SK-N-SH (cell line): ENCODE measurements around the gene HOXC5. TPM values are rescaled to one million over a fixed set of nuclear protein-coding genes. Genes with fewer than 3 reads are reported as not detected.

Experiments
- CTCF ChIA-PET: fragments of 300-600, 350-600 bp; formaldehyde crosslinking; extraction: SDS; loops from one replicate; lab custom pipeline; 2021; lab: Yijun Ruan, JAX
- POLR2A ChIA-PET: fragments of 350-600 bp; sonication (Branson Sonifier 250); formaldehyde crosslinking; extraction: SDS; loops from one replicate; lab custom pipeline; 2020; ENCODE audit warnings: antibody characterized with exemption, inconsistent platforms; lab: Yijun Ruan, JAX
- DNase-seq: peaks from one replicate; pipeline ENCODE4 v3.0.0; 2012
- H2AFZ ChIP-seq: fragments of 200-600 bp; sonication (generic); 2 replicates; pipeline ENCODE4 v1.8.1; 2016; ENCODE audit warnings: antibody characterized with exemption, mild to moderate bottlenecking, low read depth
- H3F3A ChIP-seq: fragments of 200-600 bp; sonication (generic); replicated peaks from 2 replicates; pipeline ENCODE3; 2016; ENCODE audit warnings: antibody characterized with exemption, mild to moderate bottlenecking; ENCODE audit not compliant: insufficient read depth
- H3K27ac ChIP-seq, 2 experiments: fragments of 200-500 bp in 1 of 2; fragments of 200-600 bp in 1 of 2; sonication (Bioruptor generic) in 1 of 2; sonication (generic), shearing (Covaris generic) in 1 of 2; 2 replicates each; pipeline versions ENCODE4 v1.5.1 to v1.6.1; 2014 to 2016; ENCODE audit warnings: low read depth in 2 of 2, inconsistent platforms in 1 of 2, low read length in 1 of 2, mild to moderate bottlenecking in 1 of 2, mixed read lengths in 1 of 2
- H3K27me3 ChIP-seq: fragments of 200-600 bp; sonication (generic), shearing (Covaris generic); 2 replicates; pipeline ENCODE4 v1.6.1; 2016; ENCODE audit warnings: mixed run types; ENCODE audit not compliant: insufficient read depth
- H3K36me3 ChIP-seq, 2 experiments: fragments of 200-500 bp in 1 of 2; fragments of 200-600 bp in 1 of 2; sonication (Bioruptor generic) in 1 of 2; sonication (generic) in 1 of 2; replicated peaks in 1 of 2; 2 replicates each; pipeline versions ENCODE3 to v1.5.1; 2014 to 2016; ENCODE audit warnings: low read length in 1 of 2, mild to moderate bottlenecking in 1 of 2; ENCODE audit not compliant: insufficient read depth in 2 of 2, control insufficient read depth in 1 of 2
- H3K4me1 ChIP-seq, 2 experiments: fragments of 200-500 bp in 1 of 2; fragments of 200-600 bp in 1 of 2; sonication (Bioruptor generic) in 1 of 2; sonication (generic), shearing (Covaris generic) in 1 of 2; 2 replicates each; pipeline versions ENCODE4 v1.5.1 to v1.6.1; 2014 to 2016; ENCODE audit warnings: low read depth in 1 of 2, low read length in 1 of 2, mixed run types in 1 of 2; ENCODE audit not compliant: insufficient read depth in 2 of 2, control insufficient read depth in 1 of 2
- H3K4me2 ChIP-seq: fragments of 200-600 bp; sonication (generic), shearing (Covaris generic); 2 replicates; pipeline ENCODE4 v1.6.1; 2017; ENCODE audit warnings: mixed run types
- H3K4me3 ChIP-seq, 2 experiments: fragments of 200-500 bp in 1 of 2; fragments of 200-600 bp in 1 of 2; sonication (Bioruptor generic) in 1 of 2; sonication (generic), shearing (Covaris generic) in 1 of 2; 2 replicates each; pipeline versions ENCODE4 v1.5.1 to v1.8.1; 2014 to 2016; ENCODE audit warnings: low read depth in 2 of 2, inconsistent platforms in 1 of 2, low read length in 1 of 2, mild to moderate bottlenecking in 1 of 2, mixed read lengths in 1 of 2, moderate library complexity in 1 of 2
- H3K79me2 ChIP-seq: fragments of 200-600 bp; sonication (generic); 2 replicates; pipeline ENCODE4 v1.8.1; 2017; ENCODE audit warnings: mild to moderate bottlenecking; ENCODE audit not compliant: insufficient read depth
- H3K9ac ChIP-seq: fragments of 200-600 bp; sonication (generic); 2 replicates; pipeline ENCODE4 v1.6.1; 2017; ENCODE audit warnings: mixed run types
- H3K9me2 ChIP-seq: fragments of 200-600 bp; sonication (generic); 2 replicates; pipeline ENCODE4 v1.6.1; 2017; ENCODE audit warnings: mixed run types
- H3K9me3 ChIP-seq: fragments of 200-600 bp; sonication (generic); 2 replicates; pipeline ENCODE4 v1.6.1; 2017; ENCODE audit warnings: mixed run types, mild to moderate bottlenecking, moderate library complexity
- H4K20me1 ChIP-seq: fragments of 200-600 bp; sonication (generic); 2 replicates; pipeline ENCODE4 v1.6.1; 2017; ENCODE audit warnings: mild to moderate bottlenecking, mixed run types; ENCODE audit not compliant: insufficient read depth
- CHD2 ChIP-seq: fragments of 150-350 bp; IDR thresholded peaks from 2 replicates; pipeline ENCODE4 v1.6.1; 2018; ENCODE audit warnings: low read length; ENCODE audit not compliant: partially characterized antibody
- EP300 ChIP-seq, 2 experiments: IDR thresholded peaks; 2 replicates each; pipeline versions ENCODE4 v1.4.0 to v1.6.1; 2012; ENCODE audit warnings: borderline replicate concordance in 1 of 2, low read depth in 1 of 2, low read length in 1 of 2
- FOXM1 ChIP-seq: IDR thresholded peaks from 2 replicates; pipeline ENCODE4 v1.4.0; 2012; ENCODE audit warnings: low read depth, mild to moderate bottlenecking
- GABPA ChIP-seq: IDR thresholded peaks from 2 replicates; pipeline ENCODE4 v1.4.0; 2012; ENCODE audit warnings: low read depth, mild to moderate bottlenecking
- GATA2 ChIP-seq: sonication (generic); formaldehyde crosslinking; IDR thresholded peaks from 2 replicates; pipeline ENCODE4 v1.5.0; 2020; ENCODE audit warnings: mild to moderate bottlenecking, missing genetic modification reagents
- IRF3 ChIP-seq: fragments of 150-350 bp; IDR thresholded peaks from 2 replicates; pipeline ENCODE4 v1.6.1; 2016; ENCODE audit warnings: mild to moderate bottlenecking, low read depth, low read length
- JUND ChIP-seq: IDR thresholded peaks from 2 replicates; pipeline ENCODE4 v1.4.0; 2012
- MXI1 ChIP-seq: IDR thresholded peaks from 2 replicates; pipeline ENCODE4 v1.6.1; 2012; ENCODE audit warnings: mild to moderate bottlenecking, low read depth, low read length, improper control_type of control experiment
- NFIC ChIP-seq: IDR thresholded peaks from 2 replicates; pipeline ENCODE4 v1.4.0; 2012; ENCODE audit warnings: borderline replicate concordance
- NRF1 ChIP-seq: IDR thresholded peaks from 2 replicates; pipeline ENCODE4 v1.6.1; 2012; ENCODE audit warnings: low read depth, mild to moderate bottlenecking, low read length
- PBX3 ChIP-seq: IDR thresholded peaks from 2 replicates; pipeline ENCODE4; 2012
- REST ChIP-seq: IDR thresholded peaks from 2 replicates; pipeline ENCODE4 v1.6.1; 2012; ENCODE audit warnings: mild to moderate bottlenecking, low read depth, low read length, moderate library complexity
- RFX5 ChIP-seq: IDR thresholded peaks from 2 replicates; pipeline ENCODE4 v1.6.1; 2012; ENCODE audit warnings: mild to moderate bottlenecking, improper control_type of control experiment, low read length
- SIN3A ChIP-seq: IDR thresholded peaks from 2 replicates; pipeline ENCODE4 v1.6.1; 2012; ENCODE audit warnings: low read depth, mild to moderate bottlenecking, low read length, moderate library complexity, borderline replicate concordance
- TAF1 ChIP-seq: IDR thresholded peaks from 2 replicates; pipeline ENCODE4 v1.6.1; 2012; ENCODE audit warnings: low read depth, mild to moderate bottlenecking, low read length, moderate library complexity, borderline replicate concordance
- TEAD4 ChIP-seq: IDR thresholded peaks from 2 replicates; pipeline ENCODE4 v1.4.0; 2012; ENCODE audit warnings: mild to moderate bottlenecking, borderline replicate concordance; ENCODE audit not compliant: insufficient read depth
- USF1 ChIP-seq: IDR thresholded peaks from 2 replicates; pipeline ENCODE4 v1.4.0; 2012; ENCODE audit warnings: low read depth, borderline replicate concordance
- WGBS: methylation state at CpG from one replicate; pipeline ENCODE4 v1.1.6; 2017; ENCODE audit warnings: low lambda C conversion rate; 5-methylcytosine and 5-hydroxymethylcytosine counted together
- polyA plus RNA-seq, 3 experiments: library from polyadenylated mRNA; depleted of rRNA; stranded (reverse); fragments of >200 nt; gene quantifications; 2 replicates each; pipeline ENCODE4 v1.2.3, GENCODE V29; 2012
- TF ChIP-seq, protein P1 (sequence below): IDR thresholded peaks from 2 replicates; pipeline ENCODE4 v1.4.0; 2012; ENCODE audit warnings: low read depth
- TF ChIP-seq, protein P2 (sequence below): fragments of 150-350 bp; IDR thresholded peaks from 2 replicates; pipeline ENCODE4 v1.6.1; 2017; ENCODE audit warnings: antibody characterized with exemption, low read length, low read depth, borderline replicate concordance
- TF ChIP-seq, protein P3 (sequence below): fragments of 200-600 bp; sonication (generic); IDR thresholded peaks from 2 replicates; pipeline ENCODE4 v1.6.1; 2017; ENCODE audit warnings: antibody characterized with exemption, mild to moderate bottlenecking, moderate library complexity

The HOXC5 gene
- polyA plus RNA-seq, 1 of the 3 experiments (the other 2 are of a cell fraction) = 2.1 TPM

DNA sequence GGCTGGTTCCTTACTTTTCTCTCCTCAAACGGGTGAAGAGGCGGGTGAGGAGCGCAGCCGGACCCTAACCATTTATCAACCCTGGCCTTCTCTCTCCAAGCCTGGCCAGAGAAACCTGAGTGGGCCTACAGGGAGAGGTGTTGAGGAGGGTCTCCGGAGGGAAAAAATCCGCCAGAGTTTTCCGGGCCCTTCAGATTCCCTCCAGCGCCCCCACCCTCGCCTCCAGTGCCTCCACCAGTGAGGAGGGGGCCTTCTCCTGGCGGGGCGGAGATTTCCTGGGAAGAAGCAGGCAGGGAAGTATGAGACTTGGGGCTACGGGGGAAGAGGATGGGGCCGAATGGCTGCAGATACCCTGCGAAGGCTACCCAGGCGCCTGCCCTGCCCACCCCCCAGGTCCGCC is 1.4 kb upstream of the HOXC5 start:
- H3K27ac ChIP-seq = no peak overlapping the region
- no peak for TF ChIP-seq GABPA
- TF ChIP-seq, protein P1, sequence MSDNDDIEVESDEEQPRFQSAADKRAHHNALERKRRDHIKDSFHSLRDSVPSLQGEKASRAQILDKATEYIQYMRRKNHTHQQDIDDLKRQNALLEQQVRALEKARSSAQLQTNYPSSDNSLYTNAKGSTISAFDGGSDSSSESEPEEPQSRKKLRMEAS = no peak
- TF ChIP-seq RFX5 = no peak
- TF ChIP-seq SIN3A = no peak
- no peak for TF ChIP-seq NFIC
- no peak for TF ChIP-seq NRF1
- no peak for TF ChIP-seq GATA2
- no peak for TF ChIP-seq IRF3
- no peak for TF ChIP-seq REST
- TF ChIP-seq CHD2 = no peak
- TF ChIP-seq EP300 (IDR thresholded peaks at IDR 0.05; ENCODE audit: borderline replicate concordance in 1 of 2, low read depth in 1 of 2, low read length in 1 of 2) = no peak
- no peak for TF ChIP-seq MXI1
- TF ChIP-seq, protein P2, sequence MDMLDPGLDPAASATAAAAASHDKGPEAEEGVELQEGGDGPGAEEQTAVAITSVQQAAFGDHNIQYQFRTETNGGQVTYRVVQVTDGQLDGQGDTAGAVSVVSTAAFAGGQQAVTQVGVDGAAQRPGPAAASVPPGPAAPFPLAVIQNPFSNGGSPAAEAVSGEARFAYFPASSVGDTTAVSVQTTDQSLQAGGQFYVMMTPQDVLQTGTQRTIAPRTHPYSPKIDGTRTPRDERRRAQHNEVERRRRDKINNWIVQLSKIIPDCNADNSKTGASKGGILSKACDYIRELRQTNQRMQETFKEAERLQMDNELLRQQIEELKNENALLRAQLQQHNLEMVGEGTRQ = no peak
- TF ChIP-seq USF1 = no peak
- no peak for TF ChIP-seq PBX3
- TF ChIP-seq, protein P3, sequence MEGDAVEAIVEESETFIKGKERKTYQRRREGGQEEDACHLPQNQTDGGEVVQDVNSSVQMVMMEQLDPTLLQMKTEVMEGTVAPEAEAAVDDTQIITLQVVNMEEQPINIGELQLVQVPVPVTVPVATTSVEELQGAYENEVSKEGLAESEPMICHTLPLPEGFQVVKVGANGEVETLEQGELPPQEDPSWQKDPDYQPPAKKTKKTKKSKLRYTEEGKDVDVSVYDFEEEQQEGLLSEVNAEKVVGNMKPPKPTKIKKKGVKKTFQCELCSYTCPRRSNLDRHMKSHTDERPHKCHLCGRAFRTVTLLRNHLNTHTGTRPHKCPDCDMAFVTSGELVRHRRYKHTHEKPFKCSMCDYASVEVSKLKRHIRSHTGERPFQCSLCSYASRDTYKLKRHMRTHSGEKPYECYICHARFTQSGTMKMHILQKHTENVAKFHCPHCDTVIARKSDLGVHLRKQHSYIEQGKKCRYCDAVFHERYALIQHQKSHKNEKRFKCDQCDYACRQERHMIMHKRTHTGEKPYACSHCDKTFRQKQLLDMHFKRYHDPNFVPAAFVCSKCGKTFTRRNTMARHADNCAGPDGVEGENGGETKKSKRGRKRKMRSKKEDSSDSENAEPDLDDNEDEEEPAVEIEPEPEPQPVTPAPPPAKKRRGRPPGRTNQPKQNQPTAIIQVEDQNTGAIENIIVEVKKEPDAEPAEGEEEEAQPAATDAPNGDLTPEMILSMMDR = no peak
- no peak for TF ChIP-seq FOXM1
- no peak for TF ChIP-seq TAF1
- no peak for TF ChIP-seq JUND
- TF ChIP-seq TEAD4 = no peak
- TF ChIP-seq, all 33 proteins: peak for 0
- no peak overlapping the region for H2AFZ ChIP-seq
- H3K9me3 ChIP-seq = no peaks in the 10 kb centered on the region
- no peak overlapping the region for H3K4me3 ChIP-seq
- peaks cover 6% of the 10 kb centered on the region for H3F3A ChIP-seq
- H4K20me1 ChIP-seq = no peaks in the 10 kb centered on the region
- 96% methylated on average over 11 of the region's 16 CpGs for WGBS
- H3K79me2 ChIP-seq = no peaks in the 10 kb centered on the region
- no peaks in the 10 kb centered on the region for H3K9me2 ChIP-seq
- ChIA-PET POLR2A (interaction anchor here (2.2 kb wide), 1 partner anchor 22 kb away, joined by 18 read pairs; the partner anchor contains the start of gene HOXC4), CTCF (interaction anchor here (1.0 to 23.2 kb wide), 11 partner anchors 9 to 183 kb away, joined by 4 to 548 read pairs (median 42); partner anchors contain the start of genes HOXC10, HOXC4, HOXC8 and SMUG1)
- H3K9ac ChIP-seq = no peak overlapping the region
- no peaks in the 10 kb centered on the region for H3K27me3 ChIP-seq
- DNase-seq = no peak
- H3K4me1 ChIP-seq = peaks cover 0 to 33% of the 10 kb centered on the region in 2 experiments; a peak in 1 of 4 replicates
- no peaks in the 10 kb centered on the region for H3K36me3 ChIP-seq
- no peak overlapping the region for H3K4me2 ChIP-seq
